Endothelial cell of umbilical vein (primary cell): ENCODE results near the gene ATP6V1E1.

Source experiments
- EZH2 ChIP-seq: IDR thresholded peaks from 2 replicates; pipeline ENCODE4 v1.6.1; 2012; ENCODE audit warnings: borderline replicate concordance, low read depth, mild to moderate bottlenecking, moderate library complexity, low read length, inconsistent platforms; ENCODE audit not compliant: severe bottlenecking
- GATA2 ChIP-seq: IDR thresholded peaks from 2 replicates; pipeline ENCODE4 v1.7.0; 2011; ENCODE audit warnings: low read depth, mild to moderate bottlenecking, moderate library complexity, mixed read lengths, low read length; ENCODE audit not compliant: insufficient read length, insufficient read depth
- MYC ChIP-seq: IDR thresholded peaks from one replicate; pipeline ENCODE4 v1.6.1; 2011; ENCODE audit warnings: mild to moderate bottlenecking, low read depth, low read length
- POLR2A ChIP-seq: IDR thresholded peaks from 2 replicates; pipeline ENCODE4 v1.6.1; 2012; ENCODE audit warnings: low read depth, mild to moderate bottlenecking, control low read depth, low read length
- POLR2AphosphoS5 ChIP-seq: IDR thresholded peaks from 2 replicates; pipeline ENCODE4 v1.6.1; 2012; ENCODE audit warnings: low read depth, mild to moderate bottlenecking, control low read depth, low read length, moderate library complexity; ENCODE audit not compliant: insufficient read depth
- TF ChIP-seq, protein P1 (sequence below), 2 donors: IDR thresholded peaks; 1 replicate in 1 of 2; 2 replicates in 1 of 2; pipeline ENCODE4 v1.5.1; 2011; ENCODE audit warnings: low read length in 2 of 2, mild to moderate bottlenecking in 2 of 2, moderate library complexity in 2 of 2, control low read depth in 1 of 2, inconsistent platforms in 1 of 2, low read depth in 1 of 2; ENCODE audit not compliant: insufficient read depth in 1 of 2; ENCODE audit errors: extremely low read depth in 1 of 2
- TF ChIP-seq, protein P2 (sequence below): IDR thresholded peaks from 2 replicates; pipeline ENCODE4 v1.6.1; 2011; ENCODE audit not compliant: insufficient read depth, insufficient read length

DNA sequence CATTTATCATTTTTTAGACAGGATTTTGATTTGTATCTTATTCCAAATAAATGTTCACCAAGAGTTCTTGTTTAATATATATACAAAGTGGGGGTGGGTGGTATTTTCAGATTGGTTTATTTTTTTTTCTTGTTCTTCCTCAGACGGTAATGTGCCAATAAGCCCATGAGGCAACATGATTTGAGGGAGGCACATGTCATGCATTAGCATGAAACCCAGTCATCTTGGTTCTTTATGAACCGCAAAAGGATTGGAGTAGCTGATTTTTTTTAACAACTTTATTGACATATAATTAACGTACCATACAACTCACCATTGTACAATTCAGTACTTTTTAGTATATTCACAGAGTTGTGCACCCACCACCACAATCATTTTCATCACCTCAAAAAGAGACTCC lies 12.7 kb upstream of the ATP6V1E1 start:
- no peak for TF ChIP-seq POLR2AphosphoS5
- TF ChIP-seq, protein P1, sequence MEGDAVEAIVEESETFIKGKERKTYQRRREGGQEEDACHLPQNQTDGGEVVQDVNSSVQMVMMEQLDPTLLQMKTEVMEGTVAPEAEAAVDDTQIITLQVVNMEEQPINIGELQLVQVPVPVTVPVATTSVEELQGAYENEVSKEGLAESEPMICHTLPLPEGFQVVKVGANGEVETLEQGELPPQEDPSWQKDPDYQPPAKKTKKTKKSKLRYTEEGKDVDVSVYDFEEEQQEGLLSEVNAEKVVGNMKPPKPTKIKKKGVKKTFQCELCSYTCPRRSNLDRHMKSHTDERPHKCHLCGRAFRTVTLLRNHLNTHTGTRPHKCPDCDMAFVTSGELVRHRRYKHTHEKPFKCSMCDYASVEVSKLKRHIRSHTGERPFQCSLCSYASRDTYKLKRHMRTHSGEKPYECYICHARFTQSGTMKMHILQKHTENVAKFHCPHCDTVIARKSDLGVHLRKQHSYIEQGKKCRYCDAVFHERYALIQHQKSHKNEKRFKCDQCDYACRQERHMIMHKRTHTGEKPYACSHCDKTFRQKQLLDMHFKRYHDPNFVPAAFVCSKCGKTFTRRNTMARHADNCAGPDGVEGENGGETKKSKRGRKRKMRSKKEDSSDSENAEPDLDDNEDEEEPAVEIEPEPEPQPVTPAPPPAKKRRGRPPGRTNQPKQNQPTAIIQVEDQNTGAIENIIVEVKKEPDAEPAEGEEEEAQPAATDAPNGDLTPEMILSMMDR (IDR thresholded peaks at IDR 0.05; ENCODE audit: extremely low read depth in 1 of 2, insufficient read depth in 1 of 2, low read depth in 1 of 2, low read length in 2 of 2): no peak
- no peak for TF ChIP-seq MYC
- TF ChIP-seq EZH2: no peak
- TF ChIP-seq POLR2A: no peak
- TF ChIP-seq, protein P2, sequence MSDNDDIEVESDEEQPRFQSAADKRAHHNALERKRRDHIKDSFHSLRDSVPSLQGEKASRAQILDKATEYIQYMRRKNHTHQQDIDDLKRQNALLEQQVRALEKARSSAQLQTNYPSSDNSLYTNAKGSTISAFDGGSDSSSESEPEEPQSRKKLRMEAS: no peak
- no peak for TF ChIP-seq GATA2
